Hepatocyte (in vitro differentiated cells): Measurements from ENCODE around the gene DDX54.

ENCODE experiments used
- EZH2phosphoT487 ChIP-seq: fragments of 200-600 bp; sonication (generic); IDR thresholded peaks from one replicate; pipeline ENCODE4 v1.6.1; 2018; ENCODE audit warnings: antibody characterized with exemption, mild to moderate bottlenecking, low read depth, moderate library complexity; ENCODE audit not compliant: unreplicated experiment, severe bottlenecking
- TF ChIP-seq, protein P1 (sequence below): fragments of 200-600 bp; sonication (generic); IDR thresholded peaks from 2 replicates; pipeline ENCODE4 v1.5.1; 2016; ENCODE audit warnings: antibody characterized with exemption, mild to moderate bottlenecking; ENCODE audit not compliant: poor library complexity

DNA sequence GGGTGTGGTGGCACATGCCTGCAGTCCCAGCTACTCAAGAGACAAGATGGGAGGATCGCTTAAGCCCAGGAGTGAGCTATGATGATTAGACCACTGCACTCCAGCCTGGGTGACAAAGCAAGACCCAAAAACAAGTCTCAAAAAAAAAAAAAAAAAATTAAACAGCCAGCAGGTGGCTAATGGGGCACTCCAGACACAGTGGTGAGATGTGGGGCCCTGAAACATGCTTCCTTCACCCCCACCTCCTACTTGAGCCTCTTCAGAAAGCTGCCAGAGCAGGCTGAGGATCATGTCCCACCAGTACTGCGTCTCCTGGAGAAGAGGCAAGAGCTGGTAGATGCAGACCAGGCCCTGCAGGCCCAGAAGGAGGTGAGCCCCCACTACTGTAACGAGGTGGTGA lies 33.6 kb downstream of the DDX54 start:
- no peak for TF ChIP-seq EZH2phosphoT487
- TF ChIP-seq, protein P1, sequence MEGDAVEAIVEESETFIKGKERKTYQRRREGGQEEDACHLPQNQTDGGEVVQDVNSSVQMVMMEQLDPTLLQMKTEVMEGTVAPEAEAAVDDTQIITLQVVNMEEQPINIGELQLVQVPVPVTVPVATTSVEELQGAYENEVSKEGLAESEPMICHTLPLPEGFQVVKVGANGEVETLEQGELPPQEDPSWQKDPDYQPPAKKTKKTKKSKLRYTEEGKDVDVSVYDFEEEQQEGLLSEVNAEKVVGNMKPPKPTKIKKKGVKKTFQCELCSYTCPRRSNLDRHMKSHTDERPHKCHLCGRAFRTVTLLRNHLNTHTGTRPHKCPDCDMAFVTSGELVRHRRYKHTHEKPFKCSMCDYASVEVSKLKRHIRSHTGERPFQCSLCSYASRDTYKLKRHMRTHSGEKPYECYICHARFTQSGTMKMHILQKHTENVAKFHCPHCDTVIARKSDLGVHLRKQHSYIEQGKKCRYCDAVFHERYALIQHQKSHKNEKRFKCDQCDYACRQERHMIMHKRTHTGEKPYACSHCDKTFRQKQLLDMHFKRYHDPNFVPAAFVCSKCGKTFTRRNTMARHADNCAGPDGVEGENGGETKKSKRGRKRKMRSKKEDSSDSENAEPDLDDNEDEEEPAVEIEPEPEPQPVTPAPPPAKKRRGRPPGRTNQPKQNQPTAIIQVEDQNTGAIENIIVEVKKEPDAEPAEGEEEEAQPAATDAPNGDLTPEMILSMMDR: no peak
